Measurements from ENCODE around the gene DIP2C.

The DIP2C gene

DNA sequence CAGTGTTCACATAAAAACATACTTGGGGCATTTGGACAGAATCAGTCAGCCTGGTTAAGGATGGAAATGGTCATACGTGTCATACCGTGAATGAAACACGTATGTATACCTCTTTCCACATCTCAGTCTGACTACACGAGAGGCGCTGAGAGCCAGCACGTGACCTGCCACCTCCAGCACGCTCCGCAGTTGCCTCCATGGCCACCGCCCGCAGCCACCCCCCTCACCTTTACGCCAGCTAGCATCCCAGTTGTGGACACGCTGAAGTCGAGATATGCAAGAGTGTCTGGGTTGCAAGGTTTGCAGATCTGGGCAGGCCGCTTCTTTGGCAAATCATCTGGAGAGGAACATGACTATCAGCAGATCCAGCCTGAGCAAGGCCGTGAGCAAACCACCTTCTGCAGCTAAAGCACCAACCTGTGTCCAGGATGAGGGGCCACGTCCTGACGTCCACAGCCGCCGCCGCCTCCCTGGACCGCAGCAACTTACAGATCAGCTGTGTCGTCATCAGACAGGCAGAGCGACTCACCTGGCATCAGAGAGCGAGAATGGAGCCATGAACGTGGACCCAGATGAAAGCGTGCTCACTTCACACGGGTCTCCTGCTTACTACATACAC lies 344.8 kb downstream of the DIP2C start:
- Mint-ChIP-seq H3K36me3 (no peaks in the 10 kb centered on the region), H3K4me3 (no peak overlapping the region), H3K4me1 (ENCODE audit: low read depth) (no peaks in the 10 kb centered on the region), H3K27me3 (no peaks in the 10 kb centered on the region), H3K27ac (no peak overlapping the region), H3K9me3 (ENCODE audit: low read depth) (no peaks in the 10 kb centered on the region)

DNA sequence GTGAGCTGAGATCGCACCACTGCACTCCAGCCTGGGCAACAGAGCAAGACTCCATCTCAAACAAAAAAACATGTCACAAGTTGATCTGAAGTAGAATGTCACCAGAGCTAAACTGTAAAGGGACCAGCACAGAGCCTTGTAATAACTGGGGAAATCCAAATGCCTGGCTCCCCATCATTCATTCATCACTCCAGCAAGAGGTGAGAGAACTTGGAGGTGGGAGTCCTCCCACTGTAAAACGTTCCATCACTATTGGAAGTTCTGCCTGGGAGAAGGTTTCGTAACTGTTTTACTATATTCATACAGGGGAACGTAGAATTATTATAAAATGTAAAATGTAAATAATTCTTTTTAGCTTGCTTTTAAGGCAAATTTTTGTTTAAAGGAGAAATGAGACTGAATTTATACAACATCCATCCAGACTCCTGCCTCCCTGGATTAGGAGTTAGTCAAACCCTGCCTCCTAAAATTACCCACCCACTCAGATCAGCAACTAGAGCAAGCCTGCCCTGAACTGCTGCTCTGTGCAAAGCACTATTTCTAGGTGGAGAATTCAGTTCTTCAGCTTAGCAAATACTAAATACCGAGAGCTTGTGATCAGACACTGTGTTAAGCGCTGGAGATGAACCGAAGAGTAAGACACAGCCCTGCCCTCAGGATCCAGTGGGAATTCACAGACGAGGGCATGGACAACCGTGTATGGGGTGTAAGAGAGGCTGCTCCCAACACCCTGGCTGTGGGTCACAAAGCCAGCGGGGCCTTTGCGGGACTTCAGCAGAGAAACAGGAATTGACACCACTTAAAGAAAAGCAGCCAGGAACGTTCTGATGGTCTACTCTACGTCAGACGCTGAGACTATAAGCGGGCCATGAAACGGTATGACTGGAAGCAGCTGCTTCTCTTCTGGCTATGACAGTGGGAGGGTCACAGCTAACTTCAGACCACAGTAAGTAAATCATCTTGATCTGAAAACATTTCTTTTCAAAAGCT lies 345.9 kb downstream of the DIP2C start:
- Mint-ChIP-seq H3K27ac (no peak overlapping the region), H3K4me3 (no peak overlapping the region)

GRCh38 chr10:341081-341740 lies 348.3 kb downstream of the DIP2C start:
- H3K27ac Mint-ChIP-seq: no peak overlapping the region
- no peak overlapping the region for H3K4me3 Mint-ChIP-seq
- H3K27me3 Mint-ChIP-seq: no peaks in the 10 kb centered on the region
- no peaks in the 10 kb centered on the region for H3K36me3 Mint-ChIP-seq
- H3K9me3 Mint-ChIP-seq (ENCODE audit: low read depth): no peaks in the 10 kb centered on the region
- peaks cover 12% of the 10 kb centered on the region for H3K4me1 Mint-ChIP-seq (ENCODE audit: low read depth)

More for the DNA sequence above, 345.9 kb downstream of the DIP2C start:
- peaks cover 3% of the 10 kb centered on the region for H3K4me1 Mint-ChIP-seq (ENCODE audit: low read depth)
- H3K36me3 Mint-ChIP-seq: no peaks in the 10 kb centered on the region
- no peaks in the 10 kb centered on the region for H3K9me3 Mint-ChIP-seq (ENCODE audit: low read depth)
- no peaks in the 10 kb centered on the region for H3K27me3 Mint-ChIP-seq

- Mint-ChIP-seq H3K27me3 (no peaks in the 10 kb centered on the region), H3K27ac (no peak overlapping the region), H3K36me3 (no peaks in the 10 kb centered on the region), H3K4me3 (no peak overlapping the region), H3K9me3 (ENCODE audit: low read depth) (no peaks in the 10 kb centered on the region), H3K4me1 (ENCODE audit: low read depth) (peaks cover 13% of the 10 kb centered on the region)
Observed at GRCh38 chr10:340646-341045, 348.8 kb downstream of the DIP2C start.

- H3K36me3 Mint-ChIP-seq: no peaks in the 10 kb centered on the region
- H3K4me3 Mint-ChIP-seq: no peak overlapping the region
- no peak overlapping the region for H3K27ac Mint-ChIP-seq
- H3K27me3 Mint-ChIP-seq: no peaks in the 10 kb centered on the region
- peaks cover 20% of the 10 kb centered on the region for H3K4me1 Mint-ChIP-seq (ENCODE audit: low read depth)
- no peaks in the 10 kb centered on the region for H3K9me3 Mint-ChIP-seq (ENCODE audit: low read depth)
Observed at GRCh38 chr10:339038-339391, 350.5 kb downstream of the DIP2C start.

GRCh38 chr10:338171-339037 lies 351.1 kb downstream of the DIP2C start:
- no peaks in the 10 kb centered on the region for H3K27me3 Mint-ChIP-seq
- no peak overlapping the region for H3K4me3 Mint-ChIP-seq
- H3K9me3 Mint-ChIP-seq (ENCODE audit: low read depth): no peaks in the 10 kb centered on the region
- H3K36me3 Mint-ChIP-seq: no peaks in the 10 kb centered on the region
- H3K4me1 Mint-ChIP-seq (ENCODE audit: low read depth): peaks cover 26% of the 10 kb centered on the region
- H3K27ac Mint-ChIP-seq: no peak overlapping the region

DNA sequence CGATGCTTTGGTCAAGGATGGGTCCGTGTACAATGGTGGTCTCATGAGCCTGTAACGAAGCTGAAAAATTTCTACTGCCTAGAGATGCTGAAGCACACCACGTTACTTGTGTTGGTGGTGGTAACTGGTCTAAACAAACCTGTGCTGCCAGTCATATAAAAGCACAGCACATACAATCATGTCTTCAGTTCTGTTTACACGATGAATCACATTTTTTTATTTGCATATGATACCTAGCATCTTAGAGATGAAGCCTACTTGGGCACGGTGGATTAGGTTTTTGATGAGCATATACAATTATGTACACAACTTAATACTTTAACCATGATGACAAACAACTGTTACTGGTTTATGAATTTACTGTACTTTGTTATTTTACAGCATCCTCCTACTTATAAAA lies 353.2 kb downstream of the DIP2C start:
- H3K27ac Mint-ChIP-seq: no peak overlapping the region
- no peak overlapping the region for H3K4me3 Mint-ChIP-seq
- no peaks in the 10 kb centered on the region for H3K36me3 Mint-ChIP-seq
- no peaks in the 10 kb centered on the region for H3K9me3 Mint-ChIP-seq (ENCODE audit: low read depth)
- H3K27me3 Mint-ChIP-seq: no peaks in the 10 kb centered on the region
- peaks cover 40% of the 10 kb centered on the region for H3K4me1 Mint-ChIP-seq (ENCODE audit: low read depth)

GRCh38 chr10:335151-335800 lies 354.2 kb downstream of the DIP2C start:
- H3K4me1 Mint-ChIP-seq (ENCODE audit: low read depth): peaks cover 42% of the 10 kb centered on the region
- H3K27ac Mint-ChIP-seq: no peak overlapping the region
- no peaks in the 10 kb centered on the region for H3K36me3 Mint-ChIP-seq
- no peaks in the 10 kb centered on the region for H3K9me3 Mint-ChIP-seq (ENCODE audit: low read depth)
- H3K27me3 Mint-ChIP-seq: no peaks in the 10 kb centered on the region
- H3K4me3 Mint-ChIP-seq: no peak overlapping the region

DNA sequence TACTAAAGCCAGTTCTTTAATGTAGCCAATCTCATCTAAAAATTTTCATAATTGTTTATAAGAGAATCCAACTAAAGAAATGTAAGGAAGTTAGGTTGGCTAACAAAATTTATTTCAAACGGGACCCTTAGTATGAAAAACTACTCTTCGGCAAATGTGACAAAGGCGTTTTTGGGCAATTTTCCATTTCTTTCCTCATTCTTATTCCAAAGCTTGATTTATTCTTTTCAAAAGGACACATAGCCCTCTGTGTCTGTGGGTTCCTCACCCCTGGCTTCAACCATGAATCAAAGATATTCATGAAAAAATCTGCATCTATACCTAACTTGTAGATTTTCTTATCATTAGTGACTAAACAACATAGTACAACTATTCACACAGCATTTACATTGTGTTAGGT lies 358.3 kb downstream of the DIP2C start:
- Mint-ChIP-seq H3K4me3 (no peak overlapping the region), H3K27ac (no peak overlapping the region), H3K36me3 (peaks cover 4% of the 10 kb centered on the region), H3K4me1 (ENCODE audit: low read depth) (peaks cover 41% of the 10 kb centered on the region), H3K9me3 (ENCODE audit: low read depth) (no peaks in the 10 kb centered on the region), H3K27me3 (no peaks in the 10 kb centered on the region)

DNA sequence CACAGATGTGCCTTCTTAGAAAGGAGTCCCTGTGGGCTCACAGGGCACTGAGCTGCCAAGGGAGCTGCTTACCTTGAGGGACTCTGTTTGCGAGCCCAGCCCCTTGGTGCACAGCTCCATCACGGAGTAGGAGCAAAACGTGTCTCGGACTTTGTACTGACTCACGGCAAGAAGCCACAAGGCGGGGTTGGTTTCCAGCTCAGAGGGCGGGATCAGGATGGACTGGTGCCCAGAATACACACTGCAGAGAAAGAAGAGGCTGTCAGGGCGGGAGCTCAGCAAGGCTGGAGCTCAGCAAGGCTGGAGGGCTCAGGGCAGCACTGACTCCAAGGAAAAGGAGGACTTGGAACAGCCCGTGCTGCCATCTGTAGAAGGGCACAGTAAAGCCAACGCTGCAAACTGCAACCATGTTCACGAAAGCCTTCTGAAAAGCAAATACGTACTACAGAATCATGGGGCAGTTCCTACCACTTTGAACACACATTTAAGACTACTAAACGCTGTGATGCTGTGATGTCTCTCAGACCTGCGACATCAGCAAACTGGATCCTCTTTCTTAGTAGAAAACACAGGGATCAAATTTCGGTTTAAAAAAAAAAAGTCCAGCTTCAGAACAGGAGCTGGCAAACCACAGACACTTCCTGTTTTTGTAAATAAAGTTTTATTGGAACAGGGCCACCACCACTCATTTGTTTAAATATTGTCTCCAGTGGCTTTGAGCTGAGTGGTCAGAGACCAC lies 359.9 kb downstream of the DIP2C start:
- no peak overlapping the region for H3K27ac Mint-ChIP-seq
- peaks cover 37% of the 10 kb centered on the region for H3K4me1 Mint-ChIP-seq (ENCODE audit: low read depth)
- H3K4me3 Mint-ChIP-seq: peak overlapping the region; percentile 54
- H3K9me3 Mint-ChIP-seq (ENCODE audit: low read depth): no peaks in the 10 kb centered on the region
- H3K27me3 Mint-ChIP-seq: no peaks in the 10 kb centered on the region
- H3K36me3 Mint-ChIP-seq: peaks cover 4% of the 10 kb centered on the region

GRCh38 chr10:327889-328852 lies 361.3 kb downstream of the DIP2C start:
- H3K27me3 Mint-ChIP-seq: no peaks in the 10 kb centered on the region
- no peak overlapping the region for H3K27ac Mint-ChIP-seq
- no peak overlapping the region for H3K4me3 Mint-ChIP-seq
- peaks cover 32% of the 10 kb centered on the region for H3K4me1 Mint-ChIP-seq (ENCODE audit: low read depth)
- H3K36me3 Mint-ChIP-seq: peaks cover 4% of the 10 kb centered on the region
- H3K9me3 Mint-ChIP-seq (ENCODE audit: low read depth): no peaks in the 10 kb centered on the region

DNA sequence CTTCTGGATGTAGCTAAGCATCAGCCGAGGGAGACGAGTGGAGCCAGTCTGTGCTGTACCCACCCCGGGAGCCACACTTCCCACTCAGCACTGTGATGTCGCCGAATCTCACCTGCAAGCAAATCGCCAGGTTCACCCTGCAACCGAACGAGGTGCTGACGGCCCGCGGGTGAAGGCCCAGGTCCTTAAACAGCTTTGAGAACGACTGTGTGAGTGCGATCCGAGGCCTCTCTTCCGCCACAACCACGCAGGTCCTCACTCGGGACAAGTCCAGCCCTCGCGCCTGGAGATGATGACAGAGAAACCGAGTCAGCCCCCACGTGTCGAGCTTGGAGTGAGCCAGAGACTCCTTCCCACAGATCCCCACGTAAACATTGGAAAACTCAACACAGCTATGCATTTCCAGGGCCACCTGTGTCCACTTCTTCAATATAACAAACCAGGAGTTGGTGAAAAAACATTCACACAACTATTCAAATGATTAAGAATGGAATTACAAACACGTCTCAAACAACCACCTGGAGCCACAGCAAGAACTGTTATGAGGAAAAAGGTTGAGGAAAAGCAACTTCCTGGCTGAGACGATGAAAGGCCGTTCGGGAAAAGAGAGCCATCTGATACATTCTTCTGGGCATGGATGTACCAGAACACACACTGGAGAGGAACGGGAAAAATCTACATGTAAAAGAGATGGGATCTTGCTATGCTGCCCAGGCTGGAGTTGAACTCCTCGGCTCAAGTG lies 362.4 kb downstream of the DIP2C start:
- no peak overlapping the region for H3K4me3 Mint-ChIP-seq
- H3K36me3 Mint-ChIP-seq: peaks cover 4% of the 10 kb centered on the region
- H3K4me1 Mint-ChIP-seq (ENCODE audit: low read depth): peaks cover 25% of the 10 kb centered on the region
- no peaks in the 10 kb centered on the region for H3K9me3 Mint-ChIP-seq (ENCODE audit: low read depth)
- no peak overlapping the region for H3K27ac Mint-ChIP-seq
- H3K27me3 Mint-ChIP-seq: no peaks in the 10 kb centered on the region
